ENCODE data around the gene CHN2.
A peak's percentile ranks its signal among the peaks of the same experiment; 100 is the strongest.

The CHN2 gene

DNA sequence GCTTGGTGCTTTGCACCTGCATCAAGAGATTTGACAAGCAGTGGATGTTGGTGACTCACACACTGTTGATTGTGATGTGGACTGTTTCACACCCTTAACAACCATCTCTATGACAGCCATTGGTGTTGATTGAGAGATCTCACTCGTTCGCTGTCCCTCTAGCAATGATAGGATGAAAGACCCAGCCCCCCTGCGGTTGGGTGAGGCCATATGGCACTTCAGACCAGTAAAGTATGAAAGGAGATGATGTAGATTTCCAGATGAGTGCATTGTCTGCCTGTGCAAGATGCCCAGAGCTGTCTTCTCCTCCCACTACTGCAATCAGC, 230.4 kb downstream of the CHN2 start:
- no peaks in the 10 kb centered on the region for H3K79me1 ChIP-seq (ENCODE audit: low read length)
- H2AK5ac ChIP-seq (ENCODE audit: low read length): no peak overlapping the region
- H3K79me2 ChIP-seq (ENCODE audit: control insufficient read depth, insufficient read depth, low read length): no peaks in the 10 kb centered on the region
- no peaks in the 10 kb centered on the region for H3K36me3 ChIP-seq (ENCODE audit: control insufficient read depth, insufficient read depth, low read length)
- no peak overlapping the region for H3K56ac ChIP-seq (ENCODE audit: low read length)
- H3K4ac ChIP-seq (ENCODE audit: low read depth, low read length): no peak overlapping the region
- no peak overlapping the region for H3K18ac ChIP-seq (ENCODE audit: low read length)
- no peak overlapping the region for H3K9ac ChIP-seq (ENCODE audit: low read length)
- no peak overlapping the region for H2BK120ac ChIP-seq (ENCODE audit: low read depth, low read length)
- H4K8ac ChIP-seq (ENCODE audit: low read depth, low read length): no peak overlapping the region
- H4K5ac ChIP-seq (ENCODE audit: low read length): no peak overlapping the region
- WGBS (ENCODE audit: extremely low coverage, insufficient coverage, low lambda C conversion rate): no CpG with 5 or more reads among the region's 3 CpGs
- no peak overlapping the region for H2BK5ac ChIP-seq (ENCODE audit: low read length)
- no peak overlapping the region for H3K27ac ChIP-seq (ENCODE audit: low read depth, low read length)
- no peaks in the 10 kb centered on the region for H3K27me3 ChIP-seq (ENCODE audit: insufficient read depth, low read length, poor library complexity)
- H2BK15ac ChIP-seq (replicated peaks; ENCODE audit: low read depth): no peak overlapping the region
- no peak overlapping the region for H3K4me3 ChIP-seq (ENCODE audit: low read length)
- no peak overlapping the region for H3K23ac ChIP-seq (ENCODE audit: low read length)
- no peaks in the 10 kb centered on the region for H3K4me1 ChIP-seq (ENCODE audit: control insufficient read depth, low read depth, low read length)
- H3K4me2 ChIP-seq (ENCODE audit: low read length): no peak overlapping the region
- peak; percentile 45 for DNase-seq

DNA sequence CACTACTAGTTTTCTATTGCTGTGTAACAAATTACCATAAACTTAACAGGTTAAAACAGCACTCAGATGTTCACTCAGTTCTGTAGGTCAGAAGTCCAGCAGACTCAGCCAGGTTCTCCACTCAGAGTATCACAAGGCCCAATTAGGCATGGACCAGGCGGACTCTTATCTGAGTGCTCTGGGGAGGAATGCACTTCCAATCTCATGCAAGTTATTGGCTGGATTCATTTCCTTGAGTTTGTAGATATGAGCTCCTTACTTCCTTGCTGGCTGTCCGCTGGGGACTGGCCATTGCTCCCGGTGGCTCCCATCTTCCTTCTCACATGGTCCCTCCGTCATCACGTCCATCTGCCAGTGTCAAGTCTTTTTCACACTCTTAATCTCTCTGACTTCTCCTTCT, 232.0 kb downstream of the CHN2 start:
- Histone ChIP-seq H4K8ac (ENCODE audit: low read depth, low read length) (no peak overlapping the region), H3K56ac (ENCODE audit: low read length) (no peak overlapping the region), H4K5ac (ENCODE audit: low read length) (no peak overlapping the region), H3K23ac (ENCODE audit: low read length) (no peak overlapping the region), H3K4me1 (ENCODE audit: control insufficient read depth, low read depth, low read length) (no peaks in the 10 kb centered on the region), H3K18ac (ENCODE audit: low read length) (no peak overlapping the region), H3K4me3 (ENCODE audit: low read length) (no peak overlapping the region), H2BK120ac (ENCODE audit: low read depth, low read length) (no peak overlapping the region), H3K27me3 (ENCODE audit: insufficient read depth, low read length, poor library complexity) (no peaks in the 10 kb centered on the region), H3K4ac (ENCODE audit: low read depth, low read length) (no peak overlapping the region), H2BK5ac (ENCODE audit: low read length) (no peak overlapping the region), H3K36me3 (ENCODE audit: control insufficient read depth, insufficient read depth, low read length) (no peaks in the 10 kb centered on the region), H3K9ac (ENCODE audit: low read length) (no peak overlapping the region), H3K27ac (ENCODE audit: low read depth, low read length) (no peak overlapping the region), H3K79me1 (ENCODE audit: low read length) (no peaks in the 10 kb centered on the region), H3K79me2 (ENCODE audit: control insufficient read depth, insufficient read depth, low read length) (no peaks in the 10 kb centered on the region), H2BK15ac (replicated peaks; ENCODE audit: low read depth) (no peak overlapping the region), H3K4me2 (ENCODE audit: low read length) (no peak overlapping the region), H2AK5ac (ENCODE audit: low read length) (no peak overlapping the region)
- DNase-seq: no peak
- no CpG with 5 or more reads among the region's 5 CpGs for WGBS (ENCODE audit: extremely low coverage, insufficient coverage, low lambda C conversion rate)

- H3K18ac ChIP-seq (ENCODE audit: low read length): no peak overlapping the region
- no peak for DNase-seq
Measured at GRCh38 chr7:29429401-29429800, 234.8 kb downstream of the CHN2 start.

GRCh38 chr7:29430279-29430949, 235.8 kb downstream of the CHN2 start:
- no CpG with 5 or more reads among the region's 8 CpGs for WGBS (ENCODE audit: extremely low coverage, insufficient coverage, low lambda C conversion rate)
- Histone ChIP-seq H3K4me2 (ENCODE audit: low read length) (no peak overlapping the region), H4K8ac (ENCODE audit: low read depth, low read length) (no peak overlapping the region)

More at GRCh38 chr7:29429401-29429800, 234.8 kb downstream of the CHN2 start:
- H2BK5ac ChIP-seq (ENCODE audit: low read length): no peak overlapping the region
- no peak overlapping the region for H3K4ac ChIP-seq (ENCODE audit: low read depth, low read length)
- H3K23ac ChIP-seq (ENCODE audit: low read length): no peak overlapping the region
- H3K56ac ChIP-seq (ENCODE audit: low read length): no peak overlapping the region
- no peaks in the 10 kb centered on the region for H3K79me1 ChIP-seq (ENCODE audit: low read length)
- H3K4me2 ChIP-seq (ENCODE audit: low read length): no peak overlapping the region
- H3K4me3 ChIP-seq (ENCODE audit: low read length): no peak overlapping the region
- no CpG with 5 or more reads among the region's 1 CpG for WGBS (ENCODE audit: extremely low coverage, insufficient coverage, low lambda C conversion rate)
- H3K36me3 ChIP-seq (ENCODE audit: control insufficient read depth, insufficient read depth, low read length): no peaks in the 10 kb centered on the region
- no peak overlapping the region for H3K9ac ChIP-seq (ENCODE audit: low read length)
- H2AK5ac ChIP-seq (ENCODE audit: low read length): no peak overlapping the region
- no peak overlapping the region for H4K8ac ChIP-seq (ENCODE audit: low read depth, low read length)
- no peak overlapping the region for H4K5ac ChIP-seq (ENCODE audit: low read length)
- no peak overlapping the region for H2BK15ac ChIP-seq (replicated peaks; ENCODE audit: low read depth)
- no peaks in the 10 kb centered on the region for H3K27me3 ChIP-seq (ENCODE audit: insufficient read depth, low read length, poor library complexity)
- no peaks in the 10 kb centered on the region for H3K4me1 ChIP-seq (ENCODE audit: control insufficient read depth, low read depth, low read length)
- H2BK120ac ChIP-seq (ENCODE audit: low read depth, low read length): no peak overlapping the region
- no peak overlapping the region for H3K27ac ChIP-seq (ENCODE audit: low read depth, low read length)
- H3K79me2 ChIP-seq (ENCODE audit: control insufficient read depth, insufficient read depth, low read length): no peaks in the 10 kb centered on the region

DNA sequence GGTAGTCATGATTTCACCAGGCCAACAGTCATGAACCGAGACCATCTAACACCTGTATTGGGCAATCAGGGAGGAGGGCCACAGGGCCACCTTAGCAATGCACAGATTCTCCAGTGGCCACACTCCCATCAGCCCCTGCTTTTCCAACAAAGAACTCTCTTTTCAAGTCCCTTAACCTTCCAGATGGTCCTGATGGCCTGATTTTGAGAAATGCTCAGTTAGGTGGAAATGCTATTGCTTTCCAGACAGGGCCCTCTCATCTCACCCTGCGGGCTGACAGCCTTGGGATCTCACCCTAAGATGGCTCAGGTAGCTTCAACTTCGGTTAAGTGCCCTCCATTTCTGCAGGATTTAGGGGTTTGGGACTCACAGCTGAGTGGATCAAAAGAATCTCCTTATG, 237.1 kb downstream of the CHN2 start:
- H3K36me3 ChIP-seq (ENCODE audit: control insufficient read depth, insufficient read depth, low read length): no peaks in the 10 kb centered on the region
- H2AK5ac ChIP-seq (ENCODE audit: low read length): no peak overlapping the region
- H3K27me3 ChIP-seq (ENCODE audit: insufficient read depth, low read length, poor library complexity): no peaks in the 10 kb centered on the region
- H3K4me2 ChIP-seq (ENCODE audit: low read length): no peak overlapping the region
- no peak overlapping the region for H3K27ac ChIP-seq (ENCODE audit: low read depth, low read length)
- no peak overlapping the region for H3K23ac ChIP-seq (ENCODE audit: low read length)
- WGBS (ENCODE audit: extremely low coverage, insufficient coverage, low lambda C conversion rate): no CpG with 5 or more reads among the region's 3 CpGs
- no peak overlapping the region for H3K9ac ChIP-seq (ENCODE audit: low read length)
- H3K4me3 ChIP-seq (ENCODE audit: low read length): no peak overlapping the region
- no peak for DNase-seq
- H4K5ac ChIP-seq (ENCODE audit: low read length): no peak overlapping the region
- H3K79me1 ChIP-seq (ENCODE audit: low read length): no peaks in the 10 kb centered on the region
- no peak overlapping the region for H3K56ac ChIP-seq (ENCODE audit: low read length)
- H4K8ac ChIP-seq (ENCODE audit: low read depth, low read length): no peak overlapping the region
- no peaks in the 10 kb centered on the region for H3K4me1 ChIP-seq (ENCODE audit: control insufficient read depth, low read depth, low read length)
- H2BK120ac ChIP-seq (ENCODE audit: low read depth, low read length): no peak overlapping the region
- no peak overlapping the region for H2BK5ac ChIP-seq (ENCODE audit: low read length)
- no peaks in the 10 kb centered on the region for H3K79me2 ChIP-seq (ENCODE audit: control insufficient read depth, insufficient read depth, low read length)
- no peak overlapping the region for H3K4ac ChIP-seq (ENCODE audit: low read depth, low read length)
- H3K18ac ChIP-seq (ENCODE audit: low read length): no peak overlapping the region
- H2BK15ac ChIP-seq (replicated peaks; ENCODE audit: low read depth): no peak overlapping the region

More at GRCh38 chr7:29430279-29430949, 235.8 kb downstream of the CHN2 start:
- Histone ChIP-seq H3K4me3 (ENCODE audit: low read length) (no peak overlapping the region), H3K23ac (ENCODE audit: low read length) (no peak overlapping the region), H3K79me1 (ENCODE audit: low read length) (no peaks in the 10 kb centered on the region), H2BK5ac (ENCODE audit: low read length) (no peak overlapping the region), H4K5ac (ENCODE audit: low read length) (no peak overlapping the region), H3K27me3 (ENCODE audit: insufficient read depth, low read length, poor library complexity) (no peaks in the 10 kb centered on the region), H3K79me2 (ENCODE audit: control insufficient read depth, insufficient read depth, low read length) (no peaks in the 10 kb centered on the region), H3K36me3 (ENCODE audit: control insufficient read depth, insufficient read depth, low read length) (no peaks in the 10 kb centered on the region), H3K18ac (ENCODE audit: low read length) (no peak overlapping the region), H3K27ac (ENCODE audit: low read depth, low read length) (no peak overlapping the region), H3K9ac (ENCODE audit: low read length) (no peak overlapping the region), H3K56ac (ENCODE audit: low read length) (no peak overlapping the region), H2AK5ac (ENCODE audit: low read length) (no peak overlapping the region), H2BK120ac (ENCODE audit: low read depth, low read length) (no peak overlapping the region), H3K4ac (ENCODE audit: low read depth, low read length) (no peak overlapping the region), H3K4me1 (ENCODE audit: control insufficient read depth, low read depth, low read length) (no peaks in the 10 kb centered on the region), H2BK15ac (replicated peaks; ENCODE audit: low read depth) (no peak overlapping the region)
- DNase-seq: no peak

- Histone ChIP-seq H2AK5ac (ENCODE audit: low read length) (no peak overlapping the region), H3K4me1 (ENCODE audit: control insufficient read depth, low read depth, low read length) (no peaks in the 10 kb centered on the region), H3K4me2 (ENCODE audit: low read length) (no peak overlapping the region), H3K23ac (ENCODE audit: low read length) (no peak overlapping the region), H2BK5ac (ENCODE audit: low read length) (no peak overlapping the region), H3K36me3 (ENCODE audit: control insufficient read depth, insufficient read depth, low read length) (no peaks in the 10 kb centered on the region), H2BK120ac (ENCODE audit: low read depth, low read length) (no peak overlapping the region), H3K18ac (ENCODE audit: low read length) (no peak overlapping the region), H3K27me3 (ENCODE audit: insufficient read depth, low read length, poor library complexity) (no peaks in the 10 kb centered on the region), H4K8ac (ENCODE audit: low read depth, low read length) (no peak overlapping the region), H3K27ac (ENCODE audit: low read depth, low read length) (no peak overlapping the region), H2BK15ac (replicated peaks; ENCODE audit: low read depth) (no peak overlapping the region), H3K9ac (ENCODE audit: low read length) (no peak overlapping the region), H3K79me2 (ENCODE audit: control insufficient read depth, insufficient read depth, low read length) (no peaks in the 10 kb centered on the region), H3K4ac (ENCODE audit: low read depth, low read length) (no peak overlapping the region), H3K4me3 (ENCODE audit: low read length) (no peak overlapping the region), H4K5ac (ENCODE audit: low read length) (no peak overlapping the region), H3K79me1 (ENCODE audit: low read length) (no peaks in the 10 kb centered on the region), H3K56ac (ENCODE audit: low read length) (no peak overlapping the region)
- DNase-seq: no peak
- WGBS (ENCODE audit: extremely low coverage, insufficient coverage, low lambda C conversion rate): no CpG with 5 or more reads among the region's 7 CpGs
Measured at GRCh38 chr7:29432721-29433120, 238.1 kb downstream of the CHN2 start.

All from mesendoderm (in vitro differentiated cells).